ENCODE results near the gene NFKBIA. TPM values are rescaled to one million over a fixed set of nuclear protein-coding genes. Genes with fewer than 3 reads are reported as not detected.

The NFKBIA gene
- total RNA-seq, 1 donor from 2014 or later, result 316 TPM

Other genes starting within 250 kb of the NFKBIA start
- gene PSMA6, start 112.4 kb downstream of the NFKBIA start, total RNA-seq, result 209 and 249 TPM in 2 replicates
- gene INSM2, start 129.4 kb upstream of the NFKBIA start, total RNA-seq, result not detected in 2 replicates

All from glomerular endothelial cell (primary cell).